Right ventricle myocardium superior (tissue), 1 donor: ENCODE measurements around the gene BCAT1. TPM values are rescaled to one million over a fixed set of nuclear protein-coding genes. Genes with fewer than 3 reads are reported as not detected.
"Not testable (repeated sequence)": the region's sequence is repeated elsewhere in the genome, so short reads cannot be mapped to it uniquely, and the experiment has no call there.

Experiments
- ATAC-seq: fragments of 200-7000 bp; cut with Tn5 transposase; one replicate; pipeline ENCODE4 v1.9.1; 2020; ENCODE audit warnings: mild to moderate bottlenecking; ENCODE audit not compliant: poor library complexity
- DNase-seq: peaks from one replicate; pipeline ENCODE4 v3.0.0-alpha.2; 2020
- intact Hi-C: fragments of 100-400 bp; cut with DNase I; formaldehyde crosslinking; loops from one replicate; pipeline ENCODE4 v1.11.2; 2022
- total RNA-seq: library from RNA; stranded (reverse); fragmentation: NEBNext Ultra II Directional; extraction: Animal tissue kit (Norgen Biotek cat#: 25700); gene quantifications from one replicate; pipeline ENCODE4 v1.2.1, GENCODE V29; 2021
- donor health status: DM: no; HTN: yes; CAD: no; lungs with severe emphysema.

BCAT1 gene
- total RNA-seq, 1 donor from 2014 or later = 5.1 TPM

GRCh38 chr12:24933694-24934407, 15.1 kb downstream of the BCAT1 start:
- intact Hi-C loops = no loop called here
- ATAC-seq = no peak
- DNase-seq = no peak

- DNase-seq = peak; percentile 45
- peak; percentile 58 for ATAC-seq
- intact Hi-C loops = no loop called here
Measured at GRCh38 chr12:24931666-24932405, 17.1 kb downstream of the BCAT1 start.

- intact Hi-C loops = no loop called here
- ATAC-seq (no peak), DNase-seq (no peak)
Measured at GRCh38 chr12:24929953-24930352, 18.9 kb downstream of the BCAT1 start.

- DNase-seq, intact Hi-C loops: not testable (repeated sequence)
Measured at GRCh38 chr12:24928533-24929306, 20.2 kb downstream of the BCAT1 start.

GRCh38 chr12:24928131-24928530, 20.8 kb downstream of the BCAT1 start:
- DNase-seq = no peak
- ATAC-seq = no peak
- intact Hi-C loops = no loop called here

More at GRCh38 chr12:24928533-24929306, 20.2 kb downstream of the BCAT1 start:
- not testable (repeated sequence) for ATAC-seq

- DNase-seq, ATAC-seq, intact Hi-C loops: not testable (repeated sequence)
Measured at GRCh38 chr12:24926080-24926479, 22.8 kb downstream of the BCAT1 start.

GRCh38 chr12:24922090-24922489, 26.8 kb downstream of the BCAT1 start:
- DNase-seq (no peak), ATAC-seq (no peak)
- intact Hi-C loops = no loop called here

- intact Hi-C loops = no loop called here
- ATAC-seq = no peak
- no peak for DNase-seq
Measured at GRCh38 chr12:24921251-24922038, 27.5 kb downstream of the BCAT1 start.

GRCh38 chr12:24920141-24920540, 28.8 kb downstream of the BCAT1 start:
- intact Hi-C loops = no loop called here
- ATAC-seq (no peak), DNase-seq (no peak)

- DNase-seq (no peak), ATAC-seq (no peak)
- intact Hi-C loops = no loop called here
Measured at GRCh38 chr12:24919346-24920001, 29.4 kb downstream of the BCAT1 start.

- intact Hi-C loops = no loop called here
- ATAC-seq (no peak), DNase-seq (no peak)
Measured at GRCh38 chr12:24918596-24918995, 30.3 kb downstream of the BCAT1 start.

- intact Hi-C loops = no loop called here
- no peak for DNase-seq
- no peak for ATAC-seq
Measured at GRCh38 chr12:24915501-24915900, 33.4 kb downstream of the BCAT1 start.

- DNase-seq (no peak), ATAC-seq (no peak)
- intact Hi-C loops = no loop called here
Measured at GRCh38 chr12:24913953-24914352, 34.9 kb downstream of the BCAT1 start.

- ATAC-seq = no peak
- DNase-seq = no peak
- intact Hi-C loops = no loop called here
Measured at GRCh38 chr12:24913130-24913529, 35.8 kb downstream of the BCAT1 start.

GRCh38 chr12:24911271-24911791, 37.6 kb downstream of the BCAT1 start:
- intact Hi-C loops = no loop called here
- ATAC-seq (no peak), DNase-seq (no peak)

- DNase-seq, ATAC-seq, intact Hi-C loops: not testable (repeated sequence)
Measured at GRCh38 chr12:24910192-24910591, 38.7 kb downstream of the BCAT1 start.

GRCh38 chr12:24909667-24910066, 39.2 kb downstream of the BCAT1 start:
- intact Hi-C loops = no loop called here
- DNase-seq = peak; percentile 57
- peak; percentile 66 for ATAC-seq

- DNase-seq (no peak), ATAC-seq (no peak)
- intact Hi-C loops = no loop called here
Measured at GRCh38 chr12:24907464-24907863, 41.4 kb downstream of the BCAT1 start.
